ENCODE measurements around the gene CCDC188. TPM values are rescaled to one million over a fixed set of nuclear protein-coding genes. Genes with fewer than 3 reads are reported as not detected.

Gene CCDC188
- total RNA-seq, 1 experiment from 2014 or later, result not detected

GRCh38 chr22:20188567-20188877, 37.7 kb upstream of the CCDC188 start:
- Mint-ChIP-seq H3K9me3 (no peaks in the 10 kb centered on the region), H3K27me3 (ENCODE audit: low read depth) (no peaks in the 10 kb centered on the region), H3K4me1 (no peaks in the 10 kb centered on the region), H3K27ac (no peak overlapping the region), H3K4me3 (no peak overlapping the region), H3K36me3 (no peaks in the 10 kb centered on the region)
- no peak for ATAC-seq
- CTCF ChIA-PET, result no interaction called here
- POLR2A ChIA-PET, result no interaction called here
- TF ChIP-seq SMAD3 (CRISPR knock-in tag; IDR thresholded peaks at IDR 0.05; ENCODE audit: borderline replicate concordance) (no peak), MYBL2 (CRISPR knock-in tag; IDR thresholded peaks at IDR 0.05) (no peak), ZBTB43 (CRISPR knock-in tag; IDR thresholded peaks at IDR 0.05) (no peak), GRHL2 (CRISPR knock-in tag; IDR thresholded peaks at IDR 0.05; ENCODE audit: insufficient replicate concordance, severe bottlenecking) (no peak), ZNF138 (CRISPR knock-in tag; conservative IDR thresholded peaks at IDR 0.05) (no peak), ZNF416 (CRISPR knock-in tag; IDR thresholded peaks at IDR 0.05) (no peak), RELA (CRISPR knock-in tag; IDR thresholded peaks at IDR 0.05; ENCODE audit: borderline replicate concordance) (no peak), USF1 (CRISPR knock-in tag; IDR thresholded peaks at IDR 0.05) (no peak), USF2 (CRISPR knock-in tag; IDR thresholded peaks at IDR 0.05) (no peak), IRF1 (CRISPR knock-in tag; IDR thresholded peaks at IDR 0.05) (no peak), STAT6 (CRISPR knock-in tag; conservative IDR thresholded peaks at IDR 0.05; ENCODE audit: low read depth) (no peak), ZNF532 (CRISPR knock-in tag; IDR thresholded peaks at IDR 0.05; ENCODE audit: borderline replicate concordance) (no peak), TP53 (CRISPR knock-in tag; IDR thresholded peaks at IDR 0.05) (no peak), NR1H2 (CRISPR knock-in tag; IDR thresholded peaks at IDR 0.05) (no peak), ZNF425 (CRISPR knock-in tag; conservative IDR thresholded peaks at IDR 0.05) (no peak), E2F5 (CRISPR knock-in tag; IDR thresholded peaks at IDR 0.05) (no peak)
- DNase-seq (ENCODE audit: low spot score), result no peak

All from WTC11 (cell line).